ENCODE data around the gene SCD5. TPM values are rescaled to one million over a fixed set of nuclear protein-coding genes. Genes with fewer than 3 reads are reported as not detected.
A peak's percentile ranks its signal among the peaks of the same experiment; 100 is the strongest.

SCD5 gene
- total RNA-seq, 1 donor from 2014 or later = 33.6 TPM

DNA sequence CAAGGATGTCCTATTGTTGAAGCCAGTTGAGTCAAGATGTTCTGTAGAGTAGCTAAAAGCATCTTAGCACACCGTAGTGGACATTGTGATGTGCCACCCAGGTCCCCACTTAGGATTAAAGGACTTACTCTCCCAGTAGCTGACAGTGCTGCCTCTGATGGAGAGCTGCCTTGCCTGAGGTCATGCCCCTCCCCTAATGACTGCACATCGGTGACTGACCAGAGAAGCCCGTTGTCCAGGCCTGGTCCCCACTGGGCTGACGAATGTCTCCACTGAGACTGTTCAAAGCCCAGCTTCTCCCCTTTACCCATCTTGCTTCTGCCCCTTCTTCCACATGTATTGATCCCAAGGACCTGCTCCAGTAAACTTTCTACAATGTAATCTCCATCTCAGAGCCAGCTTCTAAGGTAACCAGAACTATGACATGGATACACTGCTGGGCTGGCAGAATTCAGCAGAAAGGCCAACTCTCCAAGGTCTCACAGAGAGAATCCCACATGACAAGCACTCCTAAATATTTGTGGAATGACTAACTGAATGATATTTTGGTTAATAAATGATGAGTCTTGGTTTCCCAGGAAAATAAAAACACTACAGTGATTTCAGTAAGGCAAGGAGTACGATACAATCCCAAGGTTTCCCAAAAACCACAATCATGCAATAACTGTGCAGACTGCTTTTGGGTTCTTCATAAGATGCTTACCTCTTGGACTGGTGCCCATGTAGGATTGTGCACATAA is 154.4 kb downstream of the SCD5 start:
- peak; percentile 46 for DNase-seq (ENCODE audit: low read depth)

DNA sequence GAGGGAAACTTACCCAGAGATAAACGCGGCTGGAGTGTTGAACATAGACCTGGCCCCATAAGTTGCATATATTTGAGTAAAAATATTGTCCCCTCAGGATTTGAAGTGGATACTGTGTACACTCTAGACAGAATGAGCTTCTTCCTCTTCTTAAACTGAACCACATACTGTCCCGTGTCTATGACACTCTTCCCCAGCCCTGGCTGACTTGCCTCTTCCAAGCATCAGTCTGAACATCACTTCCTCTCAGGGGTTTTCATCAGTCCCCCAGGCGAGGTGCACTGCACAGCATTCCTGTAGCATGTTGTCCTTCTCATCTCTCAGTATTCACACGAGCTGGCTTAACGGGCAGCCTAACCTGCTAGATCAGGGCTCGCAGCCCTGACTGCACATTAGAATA is 156.3 kb downstream of the SCD5 start:
- DNase-seq (ENCODE audit: low read depth) = no peak

GRCh38 chr4:82640540-82640939 is 158.1 kb downstream of the SCD5 start:
- peak; percentile 38 for DNase-seq (ENCODE audit: low read depth)

- no peak for DNase-seq (ENCODE audit: low read depth)
These were observed 158.6 kb downstream of the SCD5 start for GRCh38 chr4:82639971-82640370.

- DNase-seq (ENCODE audit: low read depth) = no peak
These were observed 160.1 kb downstream of the SCD5 start for GRCh38 chr4:82638479-82638878.

DNA sequence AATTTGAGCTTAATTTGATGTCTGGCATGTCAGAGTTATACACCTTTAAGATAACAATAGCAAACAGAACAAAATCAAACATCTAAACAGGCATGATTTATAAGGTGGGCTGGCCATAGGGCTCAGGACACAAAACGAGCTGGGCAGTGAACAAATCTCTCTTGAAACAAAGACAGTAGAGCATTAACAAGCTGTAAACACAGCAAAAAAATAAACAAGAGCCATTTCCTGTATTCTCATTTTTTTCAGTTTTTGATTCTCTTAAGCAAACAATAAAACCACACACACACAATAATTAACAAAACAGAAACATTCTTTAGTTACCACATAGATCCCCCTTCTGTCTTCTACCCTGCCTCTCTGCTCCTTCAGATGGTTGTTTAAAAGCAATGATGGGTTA is 168.5 kb downstream of the SCD5 start:
- DNase-seq (ENCODE audit: low read depth) = no peak

DNA sequence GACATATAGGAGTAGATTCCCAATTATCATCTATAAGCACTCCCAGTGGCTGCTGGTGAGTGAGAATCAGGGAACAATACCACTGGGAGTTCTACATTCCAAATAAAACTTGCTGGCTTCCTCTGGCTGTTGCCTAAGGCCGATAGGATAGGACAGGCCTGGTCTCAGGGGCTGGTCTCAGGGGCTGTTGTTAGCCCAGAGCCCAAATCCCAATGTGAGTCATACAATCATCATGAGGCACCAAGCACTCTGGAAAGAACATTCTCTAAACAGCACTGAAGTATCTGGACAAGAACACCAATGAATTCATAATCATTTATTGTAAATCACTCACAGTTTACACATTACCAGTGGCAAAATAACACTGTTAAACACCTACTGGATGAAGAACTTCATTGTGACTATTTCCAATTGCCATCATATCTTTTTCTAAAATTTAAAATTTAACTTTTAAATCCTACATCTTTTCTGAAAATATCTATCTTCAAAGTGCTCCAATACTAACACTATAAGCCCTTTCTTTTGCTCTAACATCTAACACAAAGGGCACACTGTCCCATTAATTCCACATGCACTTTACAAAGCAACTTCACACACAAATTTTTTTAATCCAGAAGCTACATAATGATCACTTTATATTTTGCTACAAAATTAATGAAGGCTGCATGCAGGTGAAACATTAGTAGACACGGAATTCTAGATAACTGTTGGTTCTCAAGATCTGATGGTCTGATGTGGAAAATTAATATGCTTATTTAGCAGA is 169.2 kb downstream of the SCD5 start:
- peak; percentile 40 for DNase-seq (ENCODE audit: low read depth)

DNA sequence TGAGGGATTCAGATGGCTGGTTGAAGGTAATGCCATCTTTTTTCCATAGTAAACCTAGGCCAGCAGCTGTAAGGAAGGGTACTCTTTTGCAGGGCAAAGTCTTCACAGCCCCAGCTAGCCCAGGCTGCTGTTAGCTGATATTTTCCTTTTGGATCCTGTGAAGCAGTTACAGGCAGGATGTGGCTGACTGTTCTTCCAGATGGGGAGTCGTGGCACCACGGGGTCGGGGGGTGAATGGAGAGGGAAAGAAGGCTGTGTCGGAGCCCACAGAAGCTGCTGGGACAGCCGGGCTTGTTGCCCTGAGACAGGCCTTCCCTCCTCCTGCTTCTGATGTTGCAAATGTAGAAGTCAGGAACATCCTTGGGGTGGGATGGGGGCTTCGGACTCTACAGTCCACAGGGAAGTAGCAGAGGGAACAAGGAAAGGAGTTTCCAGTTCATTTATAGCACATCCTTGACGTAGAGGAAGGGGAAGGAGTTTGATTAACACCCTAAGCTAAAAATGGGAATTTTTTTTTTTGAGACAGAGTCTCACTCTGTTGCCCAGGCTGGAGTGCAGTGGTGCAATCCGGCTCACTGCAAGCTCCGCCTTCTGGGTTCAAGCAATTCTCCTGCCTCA is 172.2 kb downstream of the SCD5 start:
- no peak for DNase-seq (ENCODE audit: low read depth)

DNA sequence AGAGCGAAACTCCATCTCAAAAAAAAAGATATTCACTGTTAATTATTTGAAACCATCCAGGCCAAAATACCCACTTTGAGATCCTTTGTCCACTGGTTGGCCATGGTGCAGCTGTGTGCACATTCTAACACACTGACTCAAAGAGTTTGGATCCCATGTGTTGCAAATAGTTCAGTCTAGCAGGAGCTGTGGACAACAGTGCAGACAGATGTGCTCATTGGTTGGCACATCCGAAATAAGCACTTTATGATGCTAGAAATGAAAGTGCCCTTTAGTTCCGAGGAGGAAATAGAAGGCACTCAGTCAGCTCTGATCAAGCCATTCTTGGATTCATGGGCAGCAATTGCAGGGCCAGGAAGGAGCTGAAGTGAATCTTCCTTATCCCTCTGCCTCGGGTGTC is 173.8 kb downstream of the SCD5 start:
- peak; percentile 39 for DNase-seq (ENCODE audit: low read depth)

DNA sequence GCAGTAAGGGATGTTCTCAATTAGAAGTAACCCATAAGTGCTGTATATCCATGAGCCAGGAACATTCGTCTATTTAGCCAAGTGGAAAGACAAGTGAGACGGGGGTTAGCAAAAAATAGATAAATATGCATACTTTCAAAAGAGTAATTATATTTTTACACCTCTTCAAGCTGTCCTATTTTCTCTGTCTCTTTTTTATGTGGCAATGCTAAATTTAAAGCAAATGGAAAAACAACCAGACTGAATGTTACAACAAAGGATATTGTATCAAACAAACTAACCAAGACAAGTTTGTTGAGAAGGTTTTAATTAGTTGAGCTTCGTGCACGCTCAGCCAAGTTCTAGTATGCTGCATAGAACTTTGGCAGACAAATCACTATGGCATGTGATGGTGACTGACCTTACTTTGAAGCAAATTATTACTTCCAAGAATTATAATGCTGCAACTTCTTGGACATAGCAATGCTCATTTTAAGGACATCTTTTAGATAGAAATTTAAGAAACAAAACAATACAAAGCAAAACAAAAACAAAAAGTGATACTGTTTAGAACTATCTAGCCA is 175.4 kb downstream of the SCD5 start:
- DNase-seq (ENCODE audit: low read depth) = no peak

DNA sequence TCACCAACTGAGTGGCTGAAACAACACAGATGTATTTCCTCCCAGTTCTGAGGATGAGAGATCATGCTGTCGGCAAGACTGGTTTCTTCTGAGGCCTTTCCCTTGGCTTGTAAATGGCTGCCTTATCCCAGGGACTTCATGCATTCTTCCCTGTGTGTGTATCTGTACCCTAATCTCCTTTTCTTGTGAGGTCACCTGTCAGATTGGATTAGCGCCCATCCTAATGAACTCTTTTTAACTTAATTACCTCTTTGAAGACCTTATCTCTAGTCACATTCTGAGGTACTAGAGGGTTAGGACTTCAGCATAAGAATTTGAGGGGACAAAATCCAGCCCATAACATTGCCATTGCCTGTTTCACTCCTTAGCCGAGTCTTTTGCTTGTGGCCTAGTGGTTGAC is 177.3 kb downstream of the SCD5 start:
- DNase-seq (ENCODE audit: low read depth) = no peak

- DNase-seq (ENCODE audit: low read depth) = no peak
These were observed 178.4 kb downstream of the SCD5 start for GRCh38 chr4:82620126-82620735.

DNA sequence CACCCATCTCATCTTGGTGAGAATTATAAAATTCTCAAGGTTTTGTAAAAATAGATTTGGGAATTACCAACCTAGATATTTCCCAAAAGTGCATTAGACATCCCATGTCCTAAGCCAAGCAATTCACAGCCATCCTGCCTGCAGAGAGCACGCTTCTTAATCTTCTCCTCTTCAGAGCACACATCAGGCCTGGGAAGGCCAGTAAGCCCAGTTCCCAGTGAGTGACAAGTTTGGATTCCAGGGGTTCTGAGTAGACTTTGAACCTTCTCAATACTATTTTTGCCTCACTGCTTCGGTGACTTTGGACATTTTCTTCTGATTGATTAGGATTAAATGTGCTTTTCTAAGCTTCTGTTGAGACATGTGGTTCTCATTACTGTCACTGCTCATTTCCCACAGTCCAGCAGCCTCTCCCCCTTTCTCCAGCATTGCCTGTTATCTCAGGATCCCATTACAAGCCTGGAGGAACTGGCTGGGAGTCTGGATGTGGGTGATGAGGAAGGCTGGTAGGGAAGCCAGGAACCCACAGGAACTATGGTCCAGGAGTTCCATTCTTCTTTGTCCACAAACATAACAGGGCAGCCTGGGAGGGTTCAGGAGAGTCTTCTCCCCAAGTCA is 180.4 kb downstream of the SCD5 start:
- peak; percentile 30 for DNase-seq (ENCODE audit: low read depth)

GRCh38 chr4:82614838-82615449 is 183.7 kb downstream of the SCD5 start:
- DNase-seq (ENCODE audit: low read depth) = no peak

DNA sequence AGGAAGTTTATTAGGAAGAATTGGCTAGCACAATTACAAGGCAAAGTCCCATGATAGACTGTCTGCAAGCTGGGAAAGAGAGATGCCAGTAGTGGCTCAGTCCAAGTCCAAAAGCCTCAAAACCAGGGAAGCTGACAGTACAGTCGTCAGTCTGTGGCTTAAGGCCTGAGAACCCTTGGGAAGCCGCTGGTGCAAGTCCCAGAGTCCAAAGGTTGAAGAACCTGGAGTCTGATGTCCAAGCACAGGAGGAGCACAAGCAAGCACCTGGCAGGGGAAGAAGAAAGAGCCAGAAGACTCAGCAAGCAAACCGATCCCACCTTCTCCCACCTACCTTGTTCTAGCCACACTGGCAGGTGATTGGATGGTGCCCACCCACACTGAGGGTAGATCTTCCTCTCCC is 185.5 kb downstream of the SCD5 start:
- no peak for DNase-seq (ENCODE audit: low read depth)

GRCh38 chr4:82611982-82612381 is 186.6 kb downstream of the SCD5 start:
- no peak for DNase-seq (ENCODE audit: low read depth)

- DNase-seq (ENCODE audit: low read depth) = no peak
These were observed 187.1 kb downstream of the SCD5 start for GRCh38 chr4:82611527-82611926.

DNA sequence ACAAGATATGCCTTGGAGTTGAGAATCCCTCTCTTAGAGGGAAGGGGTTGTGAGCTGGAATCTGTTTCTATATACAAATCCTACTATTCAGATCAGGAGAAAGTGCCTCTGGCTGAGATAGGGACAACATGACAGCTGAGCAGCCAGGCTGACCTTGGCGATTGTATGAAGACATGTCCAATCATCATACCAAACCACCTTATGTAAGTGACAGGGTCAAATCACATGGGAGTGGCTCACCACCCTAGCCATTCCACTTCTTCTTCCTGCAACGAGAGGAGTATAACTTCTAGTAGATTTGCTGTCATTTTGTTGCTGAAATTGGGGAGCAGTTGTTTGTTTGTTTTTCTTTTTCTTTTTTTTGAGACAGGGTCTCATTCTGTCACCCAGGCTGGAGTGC is 188.6 kb downstream of the SCD5 start:
- DNase-seq (ENCODE audit: low read depth) = peak; percentile 7

GRCh38 chr4:82606622-82607021 is 192.0 kb downstream of the SCD5 start:
- no peak for DNase-seq (ENCODE audit: low read depth)

DNA sequence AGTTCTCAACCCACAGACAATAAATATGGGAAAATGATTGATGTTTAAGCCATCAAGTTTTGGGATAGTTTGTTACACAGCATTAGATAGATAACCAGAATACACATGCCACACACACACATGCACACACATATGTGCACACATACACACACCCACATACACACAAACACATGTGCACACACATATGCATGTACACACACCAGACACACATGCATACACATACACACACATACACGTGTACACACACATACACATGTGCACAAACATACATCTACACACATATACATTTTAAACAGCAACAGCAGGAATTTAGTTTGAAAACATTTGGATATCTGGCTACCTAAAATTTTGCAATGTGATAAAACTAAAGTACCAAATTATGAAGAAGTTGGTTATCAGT is 194.1 kb downstream of the SCD5 start:
- DNase-seq (ENCODE audit: low read depth) = no peak

All from myocyte (in vitro differentiated cells).